Measurements from ENCODE around the gene F13A1. TPM values are rescaled to one million over a fixed set of nuclear protein-coding genes. Genes with fewer than 3 reads are reported as not detected.

F13A1 gene
- total RNA-seq, 1 donor from 2014 or later = 757 TPM

Small RNA genes within 50 kb of the gene (microRNA-seq; reads per million reads assigned to microRNA genes)
- gene MIR5683 (not detected), gene MIR7853 (not detected)
